Measurements from ENCODE around the gene MBD4.

GRCh38 chr3:129440618-129441190, 956 bp upstream of the MBD4 start:
- no peak for TF ChIP-seq YY1 (IDR thresholded peaks at IDR 0.05; ENCODE audit: low read depth, low read length)
- no peak for TF ChIP-seq TAF1 (IDR thresholded peaks at IDR 0.05; ENCODE audit: borderline replicate concordance, low read depth, low read length)
- TF ChIP-seq ETV6 (conservative IDR thresholded peaks at IDR 0.05 in 1 of 2, IDR thresholded peaks at IDR 0.05 in 1 of 2; ENCODE audit: borderline replicate concordance in 1 of 2, low read depth in 1 of 2), result no peak
- TF ChIP-seq ESRRA (IDR thresholded peaks at IDR 0.05; ENCODE audit: low read length), result no peak
- TF ChIP-seq CUX1 (IDR thresholded peaks at IDR 0.05; ENCODE audit: insufficient replicate concordance, low read depth, low read length), result no peak
- no peak for TF ChIP-seq USF2 (IDR thresholded peaks at IDR 0.05; ENCODE audit: borderline replicate concordance, low read depth, low read length)
- TF ChIP-seq, protein P1, sequence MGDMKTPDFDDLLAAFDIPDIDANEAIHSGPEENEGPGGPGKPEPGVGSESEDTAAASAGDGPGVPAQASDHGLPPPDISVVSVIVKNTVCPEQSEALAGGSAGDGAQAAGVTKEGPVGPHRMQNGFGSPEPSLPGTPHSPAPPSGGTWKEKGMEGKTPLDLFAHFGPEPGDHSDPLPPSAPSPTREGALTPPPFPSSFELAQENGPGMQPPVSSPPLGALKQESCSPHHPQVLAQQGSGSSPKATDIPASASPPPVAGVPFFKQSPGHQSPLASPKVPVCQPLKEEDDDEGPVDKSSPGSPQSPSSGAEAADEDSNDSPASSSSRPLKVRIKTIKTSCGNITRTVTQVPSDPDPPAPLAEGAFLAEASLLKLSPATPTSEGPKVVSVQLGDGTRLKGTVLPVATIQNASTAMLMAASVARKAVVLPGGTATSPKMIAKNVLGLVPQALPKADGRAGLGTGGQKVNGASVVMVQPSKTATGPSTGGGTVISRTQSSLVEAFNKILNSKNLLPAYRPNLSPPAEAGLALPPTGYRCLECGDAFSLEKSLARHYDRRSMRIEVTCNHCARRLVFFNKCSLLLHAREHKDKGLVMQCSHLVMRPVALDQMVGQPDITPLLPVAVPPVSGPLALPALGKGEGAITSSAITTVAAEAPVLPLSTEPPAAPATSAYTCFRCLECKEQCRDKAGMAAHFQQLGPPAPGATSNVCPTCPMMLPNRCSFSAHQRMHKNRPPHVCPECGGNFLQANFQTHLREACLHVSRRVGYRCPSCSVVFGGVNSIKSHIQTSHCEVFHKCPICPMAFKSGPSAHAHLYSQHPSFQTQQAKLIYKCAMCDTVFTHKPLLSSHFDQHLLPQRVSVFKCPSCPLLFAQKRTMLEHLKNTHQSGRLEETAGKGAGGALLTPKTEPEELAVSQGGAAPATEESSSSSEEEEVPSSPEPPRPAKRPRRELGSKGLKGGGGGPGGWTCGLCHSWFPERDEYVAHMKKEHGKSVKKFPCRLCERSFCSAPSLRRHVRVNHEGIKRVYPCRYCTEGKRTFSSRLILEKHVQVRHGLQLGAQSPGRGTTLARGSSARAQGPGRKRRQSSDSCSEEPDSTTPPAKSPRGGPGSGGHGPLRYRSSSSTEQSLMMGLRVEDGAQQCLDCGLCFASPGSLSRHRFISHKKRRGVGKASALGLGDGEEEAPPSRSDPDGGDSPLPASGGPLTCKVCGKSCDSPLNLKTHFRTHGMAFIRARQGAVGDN (IDR thresholded peaks at IDR 0.05), result no peak
- TF ChIP-seq EGR1 (IDR thresholded peaks at IDR 0.05; ENCODE audit: borderline replicate concordance in 1 of 2, low read depth in 2 of 2, low read length in 2 of 2), result no peak
- no peak for TF ChIP-seq MXI1 (IDR thresholded peaks at IDR 0.05; ENCODE audit: low read depth, low read length)
- no peak for TF ChIP-seq MAX (IDR thresholded peaks at IDR 0.05; ENCODE audit: low read depth, low read length)
- TF ChIP-seq SIX5 (IDR thresholded peaks at IDR 0.05; ENCODE audit: low read depth, low read length, severe bottlenecking), result no peak

Measured in GM12878 (cell line).